Esophagus mucosa (tissue), 1 donor: ENCODE measurements around the gene SFTPB. TPM values are rescaled to one million over a fixed set of nuclear protein-coding genes. Genes with fewer than 3 reads are reported as not detected.
"Not testable (repeated sequence)": the region's sequence is repeated elsewhere in the genome, so short reads cannot be mapped to it uniquely, and the experiment has no call there.

Experiments
- ATAC-seq: fragments of 200-7000 bp; cut with Tn5 transposase; one replicate; pipeline ENCODE4 v1.9.1; 2020
- total RNA-seq: library from RNA; stranded (reverse); gene quantifications from one replicate; pipeline ENCODE4 v1.2.4, GENCODE V29; 2023
- donor health status: DM: yes; HTN: yes; CAD: no.

Gene SFTPB
- total RNA-seq, 1 donor from 2014 or later, result 0.84 TPM

DNA sequence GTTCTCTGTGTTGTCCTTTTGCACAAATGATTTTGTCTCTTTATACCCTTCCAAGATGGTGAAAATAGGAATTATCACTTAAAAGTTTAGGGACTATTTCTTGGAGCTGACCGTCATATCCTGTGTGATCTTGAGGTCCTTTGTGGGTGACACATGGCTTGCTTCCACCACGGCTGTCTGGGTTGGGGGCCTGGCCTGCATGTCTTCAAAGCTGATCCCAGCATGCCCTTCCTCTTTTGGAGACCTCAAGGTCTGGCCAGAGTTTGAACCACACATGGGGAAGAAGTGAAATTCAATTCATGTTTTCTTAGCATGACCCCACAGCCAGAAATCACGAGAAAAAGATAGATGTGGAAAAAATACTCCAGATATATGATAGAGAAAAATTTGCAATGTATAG, 14.0 kb downstream of the SFTPB start:
- no peak for ATAC-seq

DNA sequence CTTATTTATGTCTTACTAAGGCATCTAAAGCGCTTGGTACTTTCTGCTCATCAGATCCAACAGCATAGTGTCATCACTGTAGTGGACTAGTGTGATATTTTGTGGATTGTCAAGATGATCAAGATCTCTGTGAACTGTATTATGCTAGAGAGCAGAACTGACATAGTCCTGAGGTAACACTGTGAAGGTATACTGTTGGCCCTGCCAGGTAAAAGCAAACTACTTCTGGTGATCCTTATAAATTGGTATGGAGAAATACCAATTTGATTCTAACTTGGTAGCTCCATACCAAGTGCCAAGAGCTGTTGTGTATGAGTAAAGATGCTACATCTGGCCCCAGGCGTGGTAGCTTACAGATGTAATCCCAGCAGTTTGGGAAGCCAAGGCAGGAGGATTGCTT, 15.9 kb downstream of the SFTPB start:
- no peak for ATAC-seq

DNA sequence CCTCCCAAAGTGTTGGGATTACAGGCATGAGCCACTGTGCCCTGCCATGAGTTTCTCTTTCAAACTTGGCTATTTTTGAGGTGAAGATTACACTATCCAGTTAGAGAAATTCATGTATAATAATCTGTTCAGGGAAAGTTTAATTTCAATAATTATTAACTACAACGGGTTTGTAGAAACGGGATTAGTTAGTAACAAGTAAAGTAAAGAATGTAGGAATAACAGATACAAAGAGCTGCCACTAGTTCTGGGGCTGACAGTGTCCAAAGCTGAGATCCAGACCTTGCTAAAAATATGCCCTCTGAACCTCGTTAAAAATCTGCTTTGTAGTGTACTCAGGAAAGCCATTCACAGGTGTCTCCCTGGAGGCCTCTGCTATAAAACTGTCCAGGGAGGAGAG, 16.9 kb downstream of the SFTPB start:
- ATAC-seq, result no peak

DNA sequence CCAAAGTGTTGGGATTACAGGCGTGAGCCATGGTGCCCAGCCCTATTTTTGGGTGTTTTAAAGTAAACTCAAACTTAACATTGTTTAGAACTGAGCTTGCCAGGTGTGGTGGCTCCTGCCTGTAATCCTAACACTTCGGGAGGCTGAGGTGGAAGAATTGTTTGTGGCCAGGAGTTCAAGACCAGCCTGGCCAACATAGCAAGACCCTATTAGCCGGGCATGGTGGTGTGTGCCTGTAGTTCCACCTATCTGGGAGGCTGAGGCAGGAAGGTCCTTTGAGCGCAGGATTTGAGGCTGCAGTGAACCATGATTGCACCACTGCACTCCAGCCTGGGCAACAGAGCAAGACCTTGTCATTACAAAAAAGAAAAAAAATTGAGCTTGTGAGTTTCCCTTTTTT, 17.5 kb downstream of the SFTPB start:
- no peak for ATAC-seq

DNA sequence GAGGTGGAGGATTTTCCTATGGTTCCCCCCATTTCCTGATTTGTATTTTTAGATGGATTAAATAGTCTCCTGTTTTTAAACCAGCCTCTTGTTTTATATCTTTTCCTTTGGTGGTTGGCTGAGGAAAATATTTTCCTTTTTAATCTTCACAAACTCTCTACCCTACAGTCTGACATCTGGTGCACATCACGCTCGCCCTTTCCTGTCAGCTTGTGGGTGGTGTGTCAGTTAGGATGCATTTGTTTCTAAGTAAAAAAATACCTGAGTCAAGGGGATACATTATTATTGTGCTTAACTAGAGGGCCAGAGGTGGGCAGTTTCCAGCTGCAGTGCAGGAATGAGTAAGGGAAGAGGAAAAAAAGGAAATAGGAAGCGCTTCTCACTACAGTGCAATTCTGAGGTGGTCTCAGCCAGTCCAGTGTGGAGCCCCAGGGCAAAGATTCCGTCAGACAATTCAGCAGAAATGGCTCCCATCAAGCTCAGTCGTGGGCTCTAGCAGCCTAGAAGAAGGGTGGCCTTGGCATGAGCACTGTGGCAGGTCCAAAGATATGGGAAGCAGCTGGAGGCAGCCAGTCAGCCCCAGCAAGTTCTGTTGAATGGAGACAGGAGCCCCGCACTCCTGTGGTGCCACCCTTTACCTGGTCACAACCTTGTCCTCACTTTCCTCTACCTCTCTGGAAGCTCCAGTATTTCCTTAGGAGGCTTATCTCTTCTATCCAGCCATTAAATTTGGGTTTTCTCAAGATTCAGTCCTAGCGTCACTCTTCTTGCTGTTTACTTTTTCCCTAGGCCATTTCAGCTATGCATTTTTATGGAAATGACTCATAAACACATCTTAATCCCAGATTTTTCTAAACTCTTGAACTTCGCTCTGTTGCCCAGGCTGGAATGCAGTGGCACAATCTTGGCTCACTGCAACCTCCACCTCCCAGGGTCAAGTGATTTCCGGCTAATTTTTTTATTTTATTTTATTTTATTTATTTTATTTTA, 18.5 kb downstream of the SFTPB start:
- ATAC-seq, result no peak

DNA sequence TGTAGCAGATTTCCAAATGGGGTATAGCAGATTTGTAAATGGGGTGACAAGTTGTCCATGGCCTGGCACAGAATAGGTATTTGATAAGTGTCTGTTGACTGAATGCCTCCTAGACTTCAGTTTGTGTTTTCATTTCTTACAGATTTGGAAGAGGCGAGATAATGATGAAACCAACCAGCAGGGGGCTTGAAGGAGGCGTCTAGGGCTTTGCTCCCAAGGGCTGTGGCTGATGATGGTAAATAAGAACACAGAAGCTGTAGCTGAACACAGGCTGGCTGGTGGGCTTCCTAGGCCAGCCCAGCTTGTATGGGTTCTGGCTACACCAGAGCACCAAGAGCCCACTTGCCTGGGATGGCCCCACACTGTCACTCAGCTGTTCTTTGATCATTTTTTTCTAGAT, 19.4 kb downstream of the SFTPB start:
- no peak for ATAC-seq

DNA sequence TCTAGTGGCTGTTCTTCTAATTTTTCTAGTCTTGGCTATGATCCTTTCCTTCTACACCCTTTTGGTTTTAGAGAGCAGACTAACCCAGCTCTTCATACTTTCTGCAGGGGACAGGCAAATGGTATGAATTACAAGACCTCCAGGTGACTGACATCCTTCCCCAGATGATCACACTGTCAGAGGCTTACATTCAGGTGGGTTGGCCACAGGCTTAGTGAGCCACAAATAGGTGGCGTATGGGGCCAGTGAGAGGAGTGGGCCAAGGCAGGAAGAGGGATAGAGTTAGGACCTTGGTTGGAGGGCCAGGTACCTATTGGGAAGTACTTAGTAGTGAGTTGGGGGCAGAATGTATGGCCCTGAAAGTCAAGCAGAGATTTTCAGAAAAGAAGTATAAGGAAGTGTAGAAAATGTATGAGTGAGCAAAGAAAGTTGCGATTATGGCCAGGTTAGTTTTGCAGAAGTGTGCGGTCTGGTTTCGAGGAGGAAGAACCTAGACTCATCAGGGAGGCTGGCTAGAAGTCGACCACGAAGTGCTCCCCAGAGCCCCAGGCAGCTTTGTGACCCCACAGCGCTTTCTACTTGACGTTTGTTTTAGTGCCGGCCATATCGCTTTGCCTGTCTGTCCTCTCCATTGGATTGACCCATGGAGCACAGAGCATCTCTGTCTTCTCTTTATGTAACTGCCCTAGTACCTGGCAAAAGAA, 20.0 kb downstream of the SFTPB start:
- ATAC-seq, result peak; percentile 30

DNA sequence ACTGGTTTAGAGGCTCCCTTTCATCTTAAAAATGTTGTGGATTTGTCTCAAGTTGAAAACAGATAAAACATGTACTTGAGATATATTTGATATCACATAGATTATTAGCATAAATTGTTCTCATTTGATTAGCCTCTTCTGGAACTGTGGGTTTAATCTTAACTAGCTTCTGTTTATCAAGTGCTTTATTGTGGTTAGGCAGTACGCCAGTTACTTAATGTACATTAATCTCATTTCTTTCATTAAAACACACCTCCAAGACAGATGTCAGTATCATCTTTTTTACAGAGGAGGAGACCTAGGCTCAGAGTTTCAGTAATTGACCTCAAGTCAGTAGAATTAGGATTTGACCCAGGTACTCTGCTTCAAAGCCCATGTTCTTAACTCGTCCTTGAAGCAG, 21.8 kb downstream of the SFTPB start:
- ATAC-seq, result no peak

DNA sequence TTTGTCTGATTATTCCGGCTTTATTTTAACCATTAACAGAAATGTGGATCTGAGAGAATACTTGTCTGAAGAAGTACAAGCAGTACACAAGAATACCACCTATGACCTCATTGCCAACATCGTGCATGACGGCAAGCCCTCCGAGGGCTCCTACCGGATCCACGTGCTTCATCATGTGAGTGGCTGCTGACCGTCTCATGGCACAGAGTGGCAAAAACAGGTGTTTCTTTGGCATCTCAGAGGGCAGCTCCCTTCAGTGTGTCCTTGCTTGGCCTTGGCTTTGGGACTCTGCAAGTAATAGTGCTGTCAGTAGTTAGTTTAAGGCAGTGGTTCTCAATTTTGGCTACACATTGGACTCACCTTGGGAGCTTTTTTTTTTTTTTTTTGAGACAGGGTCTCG, 23.1 kb downstream of the SFTPB start:
- no peak for ATAC-seq

DNA sequence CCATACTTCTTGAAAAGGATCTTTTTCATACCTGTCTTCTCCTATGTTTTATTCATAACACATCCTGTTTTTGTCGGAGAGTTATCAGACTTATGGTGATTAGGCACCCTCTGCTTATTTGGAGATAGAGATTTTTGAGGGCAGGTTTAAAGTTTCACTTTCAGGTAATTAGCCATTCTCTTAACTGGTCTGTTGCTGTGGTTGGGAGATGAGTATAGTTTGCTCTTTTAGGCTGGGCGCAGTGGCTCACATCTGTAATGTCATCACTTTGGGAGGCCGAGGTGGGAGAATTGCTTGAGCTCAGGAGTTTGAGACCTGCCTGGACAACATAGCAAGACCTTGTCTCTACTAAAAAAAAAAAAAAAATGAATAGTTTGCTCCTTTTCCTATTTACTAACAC, 25.3 kb downstream of the SFTPB start:
- no peak for ATAC-seq

DNA sequence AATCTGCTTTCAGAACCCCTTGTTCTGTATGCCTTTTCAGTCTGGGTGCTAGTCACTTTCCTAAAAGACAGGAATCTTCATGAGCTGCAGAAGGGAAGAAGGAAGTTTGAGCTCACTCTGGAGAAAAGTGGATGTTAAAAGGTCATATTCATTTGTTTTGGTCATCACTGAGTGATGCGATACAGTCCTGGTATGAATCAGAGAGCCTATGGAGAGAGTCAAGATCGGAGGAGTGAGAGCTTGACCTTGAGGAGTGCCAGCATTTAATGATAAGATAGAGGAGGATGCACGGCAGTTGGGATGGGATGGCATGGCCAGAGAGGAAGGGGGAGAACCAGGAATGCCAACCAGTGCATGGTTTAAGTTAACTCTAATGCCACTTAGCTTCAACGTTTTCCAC, 32.4 kb downstream of the SFTPB start:
- no peak for ATAC-seq

DNA sequence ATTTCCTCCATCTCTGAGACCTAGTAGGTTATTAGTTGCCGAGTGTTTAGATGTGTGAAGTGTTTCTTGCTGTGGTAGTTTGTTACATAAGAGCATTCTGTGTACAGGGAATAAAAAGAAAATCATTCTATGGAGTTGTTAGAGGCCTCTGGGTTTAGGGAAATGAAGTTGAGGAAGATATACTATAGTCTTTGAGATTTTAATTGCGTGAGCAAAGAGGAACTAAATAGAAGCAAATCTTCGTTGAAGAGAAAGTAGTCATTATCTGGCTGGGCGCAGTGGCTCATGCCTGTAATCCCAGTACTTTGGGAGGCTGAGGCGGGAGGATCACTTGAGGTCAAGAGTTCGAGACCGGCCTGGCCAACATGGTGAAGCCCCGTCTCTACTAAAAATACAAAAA, 33.0 kb downstream of the SFTPB start:
- ATAC-seq, result no peak

DNA sequence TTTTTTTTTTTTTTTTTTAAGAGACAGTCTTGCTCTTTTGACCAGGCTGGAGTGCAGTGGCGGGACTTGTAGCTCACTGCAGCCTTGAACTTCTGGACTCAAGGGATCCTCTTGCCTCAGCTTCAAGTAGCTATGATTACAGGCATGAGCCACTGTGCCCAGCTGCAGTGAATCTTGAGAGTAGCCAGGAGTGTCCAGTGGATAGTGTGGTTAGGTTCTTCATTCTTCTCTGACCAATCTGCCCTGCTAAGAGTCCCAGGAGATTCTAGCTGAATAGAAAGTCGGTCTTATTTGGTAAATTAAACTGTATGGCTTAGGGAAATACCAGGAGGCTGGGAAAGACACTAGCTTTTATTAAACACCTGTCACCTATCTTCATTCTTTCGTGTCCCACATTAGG, 36.7 kb downstream of the SFTPB start:
- no peak for ATAC-seq

DNA sequence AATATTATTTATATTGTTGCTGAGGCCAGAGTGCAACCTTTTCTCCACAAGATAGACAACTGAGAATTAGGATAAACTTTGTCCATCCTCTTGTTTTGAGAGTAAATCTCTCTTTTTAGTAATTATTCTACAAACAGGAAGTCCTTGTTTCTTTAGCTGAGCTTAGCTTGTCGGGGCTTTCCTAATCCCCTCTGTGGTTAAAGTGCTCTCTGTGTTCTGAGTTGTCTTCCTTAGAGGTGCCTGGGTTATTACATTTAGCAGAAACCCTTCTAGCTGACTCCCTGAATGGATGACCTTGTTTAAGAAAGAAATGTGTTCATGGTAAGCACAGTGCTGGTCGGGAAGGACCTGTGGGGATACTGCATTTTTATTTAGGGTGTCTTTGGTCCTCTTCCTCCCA, 39.3 kb downstream of the SFTPB start:
- ATAC-seq, result no peak

DNA sequence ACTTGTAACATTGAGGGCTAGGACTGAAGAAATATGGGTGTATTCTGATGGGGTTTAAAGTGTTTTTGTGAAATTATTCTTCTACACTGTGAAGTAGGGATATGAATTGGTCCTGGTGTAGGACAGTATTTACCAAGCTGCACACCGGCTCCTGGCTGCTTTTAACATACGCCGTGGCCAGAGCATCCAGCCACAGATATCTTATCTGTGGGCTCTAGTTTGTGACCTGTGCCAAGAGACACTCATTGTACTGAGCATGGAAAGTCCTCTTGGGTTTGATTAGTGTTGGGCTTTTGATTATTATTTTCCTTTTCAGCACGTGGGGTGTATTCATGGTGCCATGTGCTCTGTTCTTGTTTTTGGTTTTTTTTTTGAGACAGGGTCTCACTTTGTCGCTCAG, 44.0 kb downstream of the SFTPB start:
- no peak for ATAC-seq

DNA sequence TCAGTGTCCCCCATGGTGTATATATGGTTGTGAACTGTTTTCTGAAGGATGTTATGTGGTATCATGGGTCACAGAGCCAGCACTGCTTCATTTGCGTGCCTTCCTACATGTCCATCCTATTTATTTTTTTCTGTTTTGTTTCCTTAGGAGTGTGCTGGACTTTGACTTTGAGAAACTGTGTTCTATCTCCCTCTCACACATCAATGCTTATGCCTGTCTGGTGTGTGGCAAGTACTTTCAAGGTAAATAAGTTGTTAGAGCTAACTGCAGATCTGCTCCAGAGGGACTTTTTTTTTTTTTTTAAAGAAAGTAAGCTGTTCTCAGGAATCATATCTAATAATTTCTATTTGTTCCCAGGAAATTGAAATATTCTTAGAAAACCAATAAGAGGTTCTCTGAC, 46.7 kb downstream of the SFTPB start:
- no peak for ATAC-seq

DNA sequence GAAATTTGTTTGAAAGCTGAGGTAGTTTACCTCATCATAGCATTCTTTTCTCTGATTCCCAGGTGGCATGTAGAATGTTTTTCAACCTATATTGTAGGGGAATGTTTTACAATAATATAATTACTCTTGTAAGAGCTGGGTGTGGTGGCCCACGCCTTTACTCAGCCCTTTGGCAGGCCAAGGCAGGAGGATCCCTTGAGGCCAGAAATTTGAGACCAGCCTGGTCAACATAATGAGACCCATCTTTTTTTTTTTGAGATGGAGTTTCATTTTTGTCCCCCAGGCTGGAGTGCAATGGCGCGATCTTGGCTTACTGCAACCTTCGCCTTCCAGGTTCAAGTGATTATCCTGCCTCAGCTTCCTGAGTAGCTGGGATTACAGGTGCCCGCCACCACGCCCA, 48.4 kb downstream of the SFTPB start:
- no peak for ATAC-seq

DNA sequence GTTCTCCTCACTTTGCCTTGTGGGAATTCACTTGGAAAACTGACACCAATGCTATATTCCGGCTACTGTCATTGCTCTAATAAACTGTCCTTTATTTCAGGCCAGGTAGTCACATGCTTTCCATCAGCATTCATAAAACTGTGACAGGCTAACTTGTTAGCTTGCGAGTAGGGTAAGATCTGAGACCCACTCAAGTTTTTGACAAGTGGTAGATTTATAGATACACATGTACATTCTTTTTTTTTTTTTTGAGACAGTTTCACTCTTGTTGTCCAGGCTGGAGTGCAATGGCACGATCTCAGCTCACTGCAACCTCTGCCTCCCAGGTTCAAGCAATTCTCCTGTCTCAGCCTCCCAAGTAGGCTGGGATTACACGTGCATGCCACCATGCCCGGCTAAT, 50.3 kb downstream of the SFTPB start:
- not testable (repeated sequence) for ATAC-seq

DNA sequence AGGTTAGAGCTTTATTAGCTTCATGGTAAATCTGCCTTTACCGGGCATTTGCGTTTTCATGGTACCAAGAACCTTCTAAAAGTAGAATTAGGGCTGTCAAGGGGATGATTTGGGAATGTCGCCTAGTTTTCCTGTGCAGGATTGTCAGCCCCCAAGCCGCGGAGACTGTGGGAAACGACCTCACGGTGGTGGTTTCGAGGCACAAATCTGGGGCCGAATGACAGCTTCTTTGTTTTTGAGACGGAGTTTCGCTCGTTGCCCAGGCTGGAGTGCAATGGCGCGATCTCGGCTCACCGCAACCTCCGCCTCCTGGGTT, 52.6 kb downstream of the SFTPB start:
- ATAC-seq, result no peak

DNA sequence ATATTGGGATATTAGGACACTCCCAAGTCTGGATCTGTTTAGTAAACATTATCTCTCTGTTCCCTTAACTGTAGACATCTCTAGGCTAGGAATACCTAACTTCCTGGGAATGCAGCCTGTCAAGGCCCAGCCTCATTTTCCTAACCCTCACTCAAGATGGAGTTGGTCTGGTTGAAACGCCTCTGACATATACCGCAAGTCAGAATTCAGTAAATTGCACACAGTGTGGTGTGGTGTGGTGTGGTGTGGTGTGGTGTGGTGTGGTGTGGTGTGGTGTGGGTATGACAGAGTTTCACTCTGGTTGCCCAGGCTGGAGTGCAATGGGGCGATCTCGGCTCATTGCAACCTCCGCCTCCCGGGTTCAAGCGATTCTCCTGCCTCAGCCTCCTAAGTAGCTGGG, 53.2 kb downstream of the SFTPB start:
- ATAC-seq, result not testable (repeated sequence)

DNA sequence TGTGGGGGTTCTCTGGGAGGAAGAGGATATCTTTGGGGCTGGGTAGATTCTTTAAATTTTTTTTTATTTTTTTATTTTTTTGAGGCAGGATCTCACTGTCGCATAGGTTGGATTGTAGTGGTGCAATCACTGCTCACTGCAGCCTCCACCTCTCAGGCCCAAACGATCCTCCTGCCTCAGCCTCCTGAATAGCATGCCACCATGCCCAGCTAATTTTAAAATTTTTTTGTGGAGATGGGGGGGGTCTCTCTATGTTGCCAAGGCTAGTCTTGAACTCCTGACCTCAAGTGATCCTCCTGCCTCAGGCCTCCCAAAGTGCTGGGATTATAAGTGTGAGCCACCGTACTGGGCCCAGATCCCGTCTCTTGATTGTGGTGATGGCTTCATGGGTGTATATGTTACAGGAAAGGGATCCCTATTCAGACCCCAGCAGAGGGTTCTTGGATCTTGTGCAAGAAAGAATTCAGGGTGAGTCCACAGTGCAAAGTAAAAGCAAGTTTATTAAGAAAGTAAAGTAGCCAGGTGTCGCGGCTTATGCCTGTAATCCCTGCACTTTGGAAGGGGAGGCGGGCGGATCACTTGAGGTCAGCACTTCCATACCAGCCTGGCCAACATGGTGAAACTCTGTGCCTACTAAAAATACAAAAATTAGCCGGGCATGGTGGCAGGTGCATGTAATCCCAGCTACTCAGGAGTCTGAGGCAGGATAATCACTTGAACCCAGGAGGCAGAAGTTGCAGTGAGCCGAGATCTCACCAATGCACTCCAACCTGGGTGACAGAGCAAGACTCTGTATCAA, 54.1 kb downstream of the SFTPB start:
- ATAC-seq, result no peak

DNA sequence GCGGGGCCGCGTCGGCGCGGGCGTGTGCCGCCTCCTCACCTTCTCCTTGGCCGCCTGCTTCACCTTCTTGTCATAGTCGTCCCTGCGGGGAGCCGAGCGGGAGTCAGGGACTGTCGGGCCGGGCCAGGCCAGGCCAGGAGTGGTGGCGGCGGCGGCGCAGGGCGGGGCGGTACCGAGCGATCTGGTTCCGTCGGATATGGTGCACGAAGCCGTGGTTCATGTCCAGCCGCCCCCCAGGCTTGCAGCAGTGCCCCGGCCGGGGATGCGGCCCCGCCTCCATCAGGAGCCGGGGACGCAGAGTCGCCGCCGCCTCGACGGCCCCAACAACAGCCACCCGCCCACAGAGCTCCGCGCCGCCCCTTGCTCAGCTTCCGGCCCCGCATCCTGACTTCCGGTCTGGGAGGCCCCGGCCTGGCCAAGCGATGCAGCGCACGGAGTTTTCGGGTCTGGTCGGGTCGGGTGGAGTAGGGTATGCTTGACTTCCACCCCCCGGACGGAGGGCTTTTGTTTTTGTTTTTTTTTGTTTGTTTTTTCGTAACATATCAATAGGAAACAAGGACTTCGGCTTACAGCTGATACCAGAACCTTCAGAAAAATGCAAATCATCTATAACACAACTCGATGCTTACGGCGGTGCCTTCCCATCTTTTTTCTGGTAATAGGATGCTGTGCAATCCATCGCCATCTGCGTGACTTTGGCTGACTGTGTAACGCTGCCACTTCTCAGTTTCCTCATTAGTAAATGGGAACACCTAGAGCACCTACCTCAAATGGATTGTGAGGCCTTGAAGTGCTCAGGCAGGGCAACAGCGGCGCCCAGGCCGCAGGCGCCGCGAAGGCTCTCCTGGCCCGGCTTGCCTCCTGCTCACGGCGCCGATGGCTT, 56.1 kb downstream of the SFTPB start, which contains the start of gene C2orf68:
TSS of gene C2orf68 (minus strand) at position 362 of the 883 bp plus-strand sequence. CDS start at position 280, 82 bp downstream.
- peak; percentile 85 for ATAC-seq
